HepG2 (cell line): ENCODE measurements around the gene TCAIM. TPM values are rescaled to one million over a fixed set of nuclear protein-coding genes. Genes with fewer than 3 reads are reported as not detected.
A peak's percentile ranks its signal among the peaks of the same experiment; 100 is the strongest.

Experiments
- AGO2 ChIP-seq: fragments of 200-400 bp; formaldehyde crosslinking; optimal IDR thresholded peaks from 2 replicates; pipeline ENCODE3; 2017; ENCODE audit warnings: mild to moderate bottlenecking, low read depth, low read length, moderate library complexity
- AKAP8 ChIP-seq: sonication (generic); formaldehyde crosslinking; IDR thresholded peaks from 2 replicates; pipeline ENCODE4 v1.5.1; 2020; ENCODE audit warnings: mild to moderate bottlenecking, missing genetic modification reagents
- CHCHD3 ChIP-seq: sonication (generic); formaldehyde crosslinking; IDR thresholded peaks from 2 replicates; pipeline ENCODE4 v1.8.0; 2022; ENCODE audit warnings: mild to moderate bottlenecking, missing genetic modification reagents, moderate library complexity
- DRAP1 ChIP-seq: IDR thresholded peaks from 2 replicates; pipeline ENCODE4 v1.6.1; 2016; ENCODE audit warnings: missing genetic modification reagents, missing compliant biosample characterization
- EED ChIP-seq: sonication (generic); formaldehyde crosslinking; IDR thresholded peaks from 2 replicates; pipeline ENCODE4 v1.5.0; 2020; ENCODE audit warnings: mild to moderate bottlenecking, missing genetic modification reagents
- ETV6 ChIP-seq: sonication (generic); formaldehyde crosslinking; conservative IDR thresholded peaks from 2 replicates; pipeline ENCODE4 v1.4.0; 2020; ENCODE audit warnings: missing genetic modification reagents
- GATA4 ChIP-seq: sonication (generic); IDR thresholded peaks from 2 replicates; pipeline ENCODE4 v1.6.1; 2016; ENCODE audit warnings: antibody characterized with exemption, low read depth, borderline replicate concordance
- KDM2A ChIP-seq: sonication (generic); formaldehyde crosslinking; IDR thresholded peaks from 2 replicates; pipeline ENCODE4 v1.4.0; 2020; ENCODE audit warnings: low read depth, missing genetic modification reagents, borderline replicate concordance
- MBNL3 ChIP-seq: fragments of 250-450 bp; sonication (Bioruptor Pico); conservative IDR thresholded peaks from 2 replicates; pipeline ENCODE4 v1.8.0; 2022; ENCODE audit warnings: mild to moderate bottlenecking, inconsistent platforms
- NFKBIZ ChIP-seq: IDR thresholded peaks from 2 replicates; pipeline ENCODE4 v1.6.1; 2018; ENCODE audit warnings: missing genetic modification reagents, missing compliant biosample characterization
- PAF1 ChIP-seq: IDR thresholded peaks from 2 replicates; pipeline ENCODE4 v1.6.1; 2016; ENCODE audit warnings: missing genetic modification reagents, missing compliant biosample characterization
- PRPF4 ChIP-seq: fragments of 200-400 bp; formaldehyde crosslinking; IDR thresholded peaks from 2 replicates; pipeline ENCODE4 v1.6.1; 2016; ENCODE audit warnings: low read length, low read depth; ENCODE audit not compliant: poor library complexity, severe bottlenecking
- SIX4 ChIP-seq: sonication (generic); formaldehyde crosslinking; IDR thresholded peaks from 2 replicates; pipeline ENCODE4 v1.4.0; 2020; ENCODE audit warnings: missing genetic modification reagents
- SMAD1 ChIP-seq: sonication (generic); formaldehyde crosslinking; IDR thresholded peaks from 2 replicates; pipeline ENCODE4 v1.4.0; 2020; ENCODE audit warnings: missing genetic modification reagents, low read depth, mild to moderate bottlenecking, borderline replicate concordance
- SNAI1 ChIP-seq: sonication (generic); formaldehyde crosslinking; IDR thresholded peaks from 2 replicates; pipeline ENCODE4 v1.5.0; 2020; ENCODE audit warnings: mild to moderate bottlenecking, missing genetic modification reagents, borderline replicate concordance
- TAF1 ChIP-seq: sonication (generic); formaldehyde crosslinking; IDR thresholded peaks from 2 replicates; pipeline ENCODE4 v1.4.0; 2020; ENCODE audit warnings: missing genetic modification reagents
- TMF1 ChIP-seq: sonication (generic); formaldehyde crosslinking; IDR thresholded peaks from 2 replicates; pipeline ENCODE4 v1.8.1; 2022; ENCODE audit warnings: low read depth, missing genetic modification reagents
- ZFP37 ChIP-seq: sonication (generic); formaldehyde crosslinking; IDR thresholded peaks from 2 replicates; pipeline ENCODE4 v1.4.0; 2020; ENCODE audit warnings: missing genetic modification reagents, borderline replicate concordance
- ZNF256 ChIP-seq: sonication (generic); formaldehyde crosslinking; conservative IDR thresholded peaks from 2 replicates; pipeline ENCODE4 v1.4.0; 2020; ENCODE audit warnings: missing genetic modification reagents
- ZNF383 ChIP-seq: sonication (generic); formaldehyde crosslinking; IDR thresholded peaks from 2 replicates; pipeline ENCODE4 v1.4.0; 2020; ENCODE audit warnings: missing genetic modification reagents, mild to moderate bottlenecking, borderline replicate concordance
- ZNF558 ChIP-seq: sonication (generic); formaldehyde crosslinking; IDR thresholded peaks from 2 replicates; pipeline ENCODE4 v1.9.0; 2022; ENCODE audit warnings: mild to moderate bottlenecking, missing genetic modification reagents, borderline replicate concordance
- ZNF580 ChIP-seq: IDR thresholded peaks from 2 replicates; pipeline ENCODE4 v1.6.1; 2016; ENCODE audit warnings: low read depth, borderline replicate concordance
- ZNF598 ChIP-seq: sonication (generic); formaldehyde crosslinking; IDR thresholded peaks from 2 replicates; pipeline ENCODE4 v1.5.1; 2020; ENCODE audit warnings: mild to moderate bottlenecking, missing genetic modification reagents, borderline replicate concordance
- ZNF713 ChIP-seq: sonication (generic); formaldehyde crosslinking; IDR thresholded peaks from 2 replicates; pipeline ENCODE4 v1.4.0; 2020; ENCODE audit warnings: mild to moderate bottlenecking, missing genetic modification reagents
- ZNF761 ChIP-seq: sonication (generic); formaldehyde crosslinking; conservative IDR thresholded peaks from 2 replicates; pipeline ENCODE4 v1.4.0; 2020; ENCODE audit warnings: mild to moderate bottlenecking, missing genetic modification reagents
- ZNF782 ChIP-seq: sonication (generic); formaldehyde crosslinking; IDR thresholded peaks from 2 replicates; pipeline ENCODE4 v1.4.0; 2020; ENCODE audit warnings: missing genetic modification reagents, mild to moderate bottlenecking, borderline replicate concordance
- polyA plus RNA-seq, 8 experiments: library from polyadenylated mRNA; depleted of rRNA in 3 of 8; stranded (reverse) in 7 of 8; unstranded in 1 of 8; fragments of >200 nt; fragmentation: Illumina TruSeq in 4 of 8; extraction: Trizol in 4 of 8; gene quantifications; 2 replicates each; pipeline versions ENCODE4 v1.2.1 to v1.2.3, GENCODE V29; 2011 to 2016; ENCODE audit warnings: low read depth in 4 of 8, missing spikeins in 1 of 8, mixed read lengths in 1 of 8; ENCODE audit not compliant: insufficient read depth in 1 of 8
- total RNA-seq, 5 experiments: library from RNA; depleted of rRNA; stranded (reverse); fragments of >200 nt; fragmentation: Illumina TruSeq; extraction: Trizol; gene quantifications; 2 replicates each; pipeline ENCODE4 v1.2.3, GENCODE V29; 2016; ENCODE audit warnings: low read depth in 1 of 5
- TF ChIP-seq, protein P1 (sequence below): sonication (generic); formaldehyde crosslinking; IDR thresholded peaks from 2 replicates; pipeline ENCODE4 v1.5.1; 2020; ENCODE audit warnings: mild to moderate bottlenecking, missing genetic modification reagents, moderate library complexity
- TF ChIP-seq, protein P2 (sequence below): sonication (generic); IDR thresholded peaks from 2 replicates; pipeline ENCODE4 v1.6.1; 2016; ENCODE audit warnings: low read depth, borderline replicate concordance

The TCAIM gene
- total and polyA plus RNA-seq, 2 of the 13 experiments (the other 11 are each of a cell fraction or from before 2014, with no cell fraction given), result 16.9 to 22.6 TPM

- TF ChIP-seq PRPF4 (no peak), SMAD1 (CRISPR knock-in tag) (peak; percentile 94), TMF1 (peak; percentile 49), ZNF782 (CRISPR knock-in tag) (peak; percentile 98), MBNL3 (no peak), ZNF256 (CRISPR knock-in tag) (no peak; the same call in none of the 2 replicates), ZNF580 (peak; percentile 94; the same call in 1 of the 2 replicates), TAF1 (CRISPR knock-in tag) (peak; percentile 88), KDM2A (peak; percentile 93), SNAI1 (peak; percentile 96), NFKBIZ (CRISPR knock-in tag) (peak; percentile 71; the same call in 1 of the 2 replicates), AGO2 (peak; percentile 95), EED (CRISPR knock-in tag) (peak; percentile 99), AKAP8 (peak; percentile 89; the same call in 1 of the 2 replicates), ZNF761 (peak; percentile 96), ZNF713 (no peak), ETV6 (CRISPR knock-in tag) (peak; percentile 26; the same call in 1 of the 2 replicates), ZNF598 (CRISPR knock-in tag) (peak; percentile 99), ZNF383 (CRISPR knock-in tag) (no peak), SIX4 (CRISPR knock-in tag) (peak; percentile 28; the same call in 1 of the 2 replicates), ZNF558 (CRISPR knock-in tag) (peak; percentile 89; the same call in 1 of the 2 replicates), PAF1 (CRISPR knock-in tag) (no peak), DRAP1 (CRISPR knock-in tag) (peak; percentile 84), CHCHD3 (CRISPR knock-in tag) (peak; percentile 81; the same call in 1 of the 2 replicates), ZFP37 (CRISPR knock-in tag) (peak; percentile 56; the same call in 1 of the 2 replicates), GATA4 (peak; percentile 66)
- TF ChIP-seq, protein P1, sequence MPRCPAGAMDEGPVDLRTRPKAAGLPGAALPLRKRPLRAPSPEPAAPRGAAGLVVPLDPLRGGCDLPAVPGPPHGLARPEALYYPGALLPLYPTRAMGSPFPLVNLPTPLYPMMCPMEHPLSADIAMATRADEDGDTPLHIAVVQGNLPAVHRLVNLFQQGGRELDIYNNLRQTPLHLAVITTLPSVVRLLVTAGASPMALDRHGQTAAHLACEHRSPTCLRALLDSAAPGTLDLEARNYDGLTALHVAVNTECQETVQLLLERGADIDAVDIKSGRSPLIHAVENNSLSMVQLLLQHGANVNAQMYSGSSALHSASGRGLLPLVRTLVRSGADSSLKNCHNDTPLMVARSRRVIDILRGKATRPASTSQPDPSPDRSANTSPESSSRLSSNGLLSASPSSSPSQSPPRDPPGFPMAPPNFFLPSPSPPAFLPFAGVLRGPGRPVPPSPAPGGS (CRISPR knock-in tag), result peak; percentile 99
- TF ChIP-seq, protein P2, sequence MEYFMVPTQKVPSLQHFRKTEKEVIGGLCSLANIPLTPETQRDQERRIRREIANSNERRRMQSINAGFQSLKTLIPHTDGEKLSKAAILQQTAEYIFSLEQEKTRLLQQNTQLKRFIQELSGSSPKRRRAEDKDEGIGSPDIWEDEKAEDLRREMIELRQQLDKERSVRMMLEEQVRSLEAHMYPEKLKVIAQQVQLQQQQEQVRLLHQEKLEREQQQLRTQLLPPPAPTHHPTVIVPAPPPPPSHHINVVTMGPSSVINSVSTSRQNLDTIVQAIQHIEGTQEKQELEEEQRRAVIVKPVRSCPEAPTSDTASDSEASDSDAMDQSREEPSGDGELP, result peak; percentile 88
These were observed at the start of gene TCAIM (continued) for GRCh38 chr3:44338010-44338827.
